SK-N-SH (cell line): ENCODE data around the gene KCTD3. TPM values are rescaled to one million over a fixed set of nuclear protein-coding genes. Genes with fewer than 3 reads are reported as not detected.
A peak's percentile ranks its signal among the peaks of the same experiment; 100 is the strongest.

Experiments used
- CTCF ChIA-PET: fragments of 300-600, 350-600 bp; formaldehyde crosslinking; extraction: SDS; loops from one replicate; lab custom pipeline; 2021; lab: Yijun Ruan, JAX
- POLR2A ChIA-PET: fragments of 350-600 bp; sonication (Branson Sonifier 250); formaldehyde crosslinking; extraction: SDS; loops from one replicate; lab custom pipeline; 2020; ENCODE audit warnings: antibody characterized with exemption, inconsistent platforms; lab: Yijun Ruan, JAX
- DNase-seq: peaks from one replicate; pipeline ENCODE4 v3.0.0; 2012
- H2AFZ ChIP-seq: fragments of 200-600 bp; sonication (generic); 2 replicates; pipeline ENCODE4 v1.8.1; 2016; ENCODE audit warnings: antibody characterized with exemption, mild to moderate bottlenecking, low read depth
- H3F3A ChIP-seq: fragments of 200-600 bp; sonication (generic); replicated peaks from 2 replicates; pipeline ENCODE3; 2016; ENCODE audit warnings: antibody characterized with exemption, mild to moderate bottlenecking; ENCODE audit not compliant: insufficient read depth
- H3K27ac ChIP-seq, 2 experiments: fragments of 200-500 bp in 1 of 2; fragments of 200-600 bp in 1 of 2; sonication (Bioruptor generic) in 1 of 2; sonication (generic), shearing (Covaris generic) in 1 of 2; 2 replicates each; pipeline versions ENCODE4 v1.5.1 to v1.6.1; 2014 to 2016; ENCODE audit warnings: low read depth in 2 of 2, inconsistent platforms in 1 of 2, low read length in 1 of 2, mild to moderate bottlenecking in 1 of 2, mixed read lengths in 1 of 2
- H3K27me3 ChIP-seq: fragments of 200-600 bp; sonication (generic), shearing (Covaris generic); 2 replicates; pipeline ENCODE4 v1.6.1; 2016; ENCODE audit warnings: mixed run types; ENCODE audit not compliant: insufficient read depth
- H3K36me3 ChIP-seq, 2 experiments: fragments of 200-500 bp in 1 of 2; fragments of 200-600 bp in 1 of 2; sonication (Bioruptor generic) in 1 of 2; sonication (generic) in 1 of 2; replicated peaks in 1 of 2; 2 replicates each; pipeline versions ENCODE3 to v1.5.1; 2014 to 2016; ENCODE audit warnings: low read length in 1 of 2, mild to moderate bottlenecking in 1 of 2; ENCODE audit not compliant: insufficient read depth in 2 of 2, control insufficient read depth in 1 of 2
- H3K4me1 ChIP-seq, 2 experiments: fragments of 200-500 bp in 1 of 2; fragments of 200-600 bp in 1 of 2; sonication (Bioruptor generic) in 1 of 2; sonication (generic), shearing (Covaris generic) in 1 of 2; 2 replicates each; pipeline versions ENCODE4 v1.5.1 to v1.6.1; 2014 to 2016; ENCODE audit warnings: low read depth in 1 of 2, low read length in 1 of 2, mixed run types in 1 of 2; ENCODE audit not compliant: insufficient read depth in 2 of 2, control insufficient read depth in 1 of 2
- H3K4me2 ChIP-seq: fragments of 200-600 bp; sonication (generic), shearing (Covaris generic); 2 replicates; pipeline ENCODE4 v1.6.1; 2017; ENCODE audit warnings: mixed run types
- H3K4me3 ChIP-seq, 2 experiments: fragments of 200-500 bp in 1 of 2; fragments of 200-600 bp in 1 of 2; sonication (Bioruptor generic) in 1 of 2; sonication (generic), shearing (Covaris generic) in 1 of 2; 2 replicates each; pipeline versions ENCODE4 v1.5.1 to v1.8.1; 2014 to 2016; ENCODE audit warnings: low read depth in 2 of 2, inconsistent platforms in 1 of 2, low read length in 1 of 2, mild to moderate bottlenecking in 1 of 2, mixed read lengths in 1 of 2, moderate library complexity in 1 of 2
- H3K79me2 ChIP-seq: fragments of 200-600 bp; sonication (generic); 2 replicates; pipeline ENCODE4 v1.8.1; 2017; ENCODE audit warnings: mild to moderate bottlenecking; ENCODE audit not compliant: insufficient read depth
- H3K9ac ChIP-seq: fragments of 200-600 bp; sonication (generic); 2 replicates; pipeline ENCODE4 v1.6.1; 2017; ENCODE audit warnings: mixed run types
- H3K9me2 ChIP-seq: fragments of 200-600 bp; sonication (generic); 2 replicates; pipeline ENCODE4 v1.6.1; 2017; ENCODE audit warnings: mixed run types
- H3K9me3 ChIP-seq: fragments of 200-600 bp; sonication (generic); 2 replicates; pipeline ENCODE4 v1.6.1; 2017; ENCODE audit warnings: mixed run types, mild to moderate bottlenecking, moderate library complexity
- H4K20me1 ChIP-seq: fragments of 200-600 bp; sonication (generic); 2 replicates; pipeline ENCODE4 v1.6.1; 2017; ENCODE audit warnings: mild to moderate bottlenecking, mixed run types; ENCODE audit not compliant: insufficient read depth
- CHD2 ChIP-seq: fragments of 150-350 bp; IDR thresholded peaks from 2 replicates; pipeline ENCODE4 v1.6.1; 2018; ENCODE audit warnings: low read length; ENCODE audit not compliant: partially characterized antibody
- FOSL2 ChIP-seq: IDR thresholded peaks from 2 replicates; pipeline ENCODE4 v1.4.0; 2012; ENCODE audit warnings: low read depth, mild to moderate bottlenecking, moderate library complexity, borderline replicate concordance
- FOXM1 ChIP-seq: IDR thresholded peaks from 2 replicates; pipeline ENCODE4 v1.4.0; 2012; ENCODE audit warnings: low read depth, mild to moderate bottlenecking
- GABPA ChIP-seq: IDR thresholded peaks from 2 replicates; pipeline ENCODE4 v1.4.0; 2012; ENCODE audit warnings: low read depth, mild to moderate bottlenecking
- IRF3 ChIP-seq: fragments of 150-350 bp; IDR thresholded peaks from 2 replicates; pipeline ENCODE4 v1.6.1; 2016; ENCODE audit warnings: mild to moderate bottlenecking, low read depth, low read length
- JUND ChIP-seq: IDR thresholded peaks from 2 replicates; pipeline ENCODE4 v1.4.0; 2012
- MAX ChIP-seq: IDR thresholded peaks from 2 replicates; pipeline ENCODE4 v1.4.0; 2012; ENCODE audit warnings: low read depth
- NFIC ChIP-seq: IDR thresholded peaks from 2 replicates; pipeline ENCODE4 v1.4.0; 2012; ENCODE audit warnings: borderline replicate concordance
- NRF1 ChIP-seq: IDR thresholded peaks from 2 replicates; pipeline ENCODE4 v1.6.1; 2012; ENCODE audit warnings: low read depth, mild to moderate bottlenecking, low read length
- REST ChIP-seq: IDR thresholded peaks from 2 replicates; pipeline ENCODE4 v1.6.1; 2012; ENCODE audit warnings: mild to moderate bottlenecking, low read depth, low read length, moderate library complexity
- SIN3A ChIP-seq: IDR thresholded peaks from 2 replicates; pipeline ENCODE4 v1.6.1; 2012; ENCODE audit warnings: low read depth, mild to moderate bottlenecking, low read length, moderate library complexity, borderline replicate concordance
- TAF1 ChIP-seq: IDR thresholded peaks from 2 replicates; pipeline ENCODE4 v1.6.1; 2012; ENCODE audit warnings: low read depth, mild to moderate bottlenecking, low read length, moderate library complexity, borderline replicate concordance
- TCF12 ChIP-seq: IDR thresholded peaks from 2 replicates; pipeline ENCODE4 v1.4.0; 2012
- TEAD4 ChIP-seq: IDR thresholded peaks from 2 replicates; pipeline ENCODE4 v1.4.0; 2012; ENCODE audit warnings: mild to moderate bottlenecking, borderline replicate concordance; ENCODE audit not compliant: insufficient read depth
- USF2 ChIP-seq: fragments of 150-350 bp; IDR thresholded peaks from 2 replicates; pipeline ENCODE4 v1.6.1; 2017; ENCODE audit warnings: antibody characterized with exemption, low read length, low read depth, borderline replicate concordance
- YY1 ChIP-seq: IDR thresholded peaks from 2 replicates; pipeline ENCODE4 v1.4.0; 2012; ENCODE audit warnings: low read depth, mild to moderate bottlenecking
- ZBTB33 ChIP-seq: IDR thresholded peaks from 2 replicates; pipeline ENCODE4 v1.4.0; 2012; ENCODE audit warnings: low read depth, borderline replicate concordance
- WGBS: methylation state at CpG from one replicate; pipeline ENCODE4 v1.1.6; 2017; ENCODE audit warnings: low lambda C conversion rate; 5-methylcytosine and 5-hydroxymethylcytosine counted together
- polyA plus RNA-seq, 3 experiments: library from polyadenylated mRNA; depleted of rRNA; stranded (reverse); fragments of >200 nt; gene quantifications; 2 replicates each; pipeline ENCODE4 v1.2.3, GENCODE V29; 2012

The KCTD3 gene
- polyA plus RNA-seq, 1 of the 3 experiments (the other 2 are of a cell fraction), result 34.8 TPM

GRCh38 chr1:215631489-215631888 lies 64.4 kb downstream of the KCTD3 start:
- no peaks in the 10 kb centered on the region for H3K79me2 ChIP-seq
- H3K27me3 ChIP-seq, result no peaks in the 10 kb centered on the region
- H3K4me3 ChIP-seq, result no peak overlapping the region
- 6% methylated on average over 2 of the region's 3 CpGs for WGBS
- H2AFZ ChIP-seq, result no peak overlapping the region
- peaks cover 0 to 3% of the 10 kb centered on the region in 2 experiments; a peak in 1 of 4 replicates for H3K4me1 ChIP-seq
- H3K4me2 ChIP-seq, result no peak overlapping the region
- no peaks in the 10 kb centered on the region for H4K20me1 ChIP-seq
- DNase-seq, result no peak
- TF ChIP-seq MAX, result no peak
- TF ChIP-seq IRF3, result no peak
- TF ChIP-seq YY1, result no peak
- TF ChIP-seq NFIC, result peak; percentile 14; the same call in 1 of the 2 replicates
- TF ChIP-seq, all 33 proteins: peak for 1
- Histone ChIP-seq H3K9me3 (no peaks in the 10 kb centered on the region), H3K9me2 (no peaks in the 10 kb centered on the region), H3K36me3 (no peaks in the 10 kb centered on the region), H3K27ac (no peak overlapping the region), H3K9ac (no peak overlapping the region), H3F3A (no peaks in the 10 kb centered on the region)
- ChIA-PET CTCF (interaction anchor here (1.6 kb wide), 1 partner anchor 24 kb away, joined by 4 read pairs; no protein-coding TSS in a partner anchor), POLR2A (no interaction called here)

GRCh38 chr1:215635827-215636226 lies 68.7 kb downstream of the KCTD3 start:
- TF ChIP-seq USF2, result no peak
- TF ChIP-seq REST, result no peak
- no peak for TF ChIP-seq CHD2
- TF ChIP-seq SIN3A, result no peak
- TF ChIP-seq TEAD4, result no peak
- TF ChIP-seq NRF1, result no peak
- TF ChIP-seq FOSL2, result no peak
- TF ChIP-seq TCF12, result no peak
- TF ChIP-seq FOXM1, result no peak
- no peak for TF ChIP-seq JUND
- no peak for TF ChIP-seq ZBTB33
- no peak for TF ChIP-seq GABPA
- no peak for TF ChIP-seq TAF1
- no peak for TF ChIP-seq NFIC
- H3K36me3 ChIP-seq, result no peaks in the 10 kb centered on the region
- no peaks in the 10 kb centered on the region for H3F3A ChIP-seq
- no peaks in the 10 kb centered on the region for H3K9me3 ChIP-seq
- ChIA-PET POLR2A (no interaction called here), CTCF (no interaction called here)
- H3K27me3 ChIP-seq, result no peaks in the 10 kb centered on the region
- H3K79me2 ChIP-seq, result no peaks in the 10 kb centered on the region
- H3K4me2 ChIP-seq, result no peak overlapping the region
- H4K20me1 ChIP-seq, result no peaks in the 10 kb centered on the region
- DNase-seq, result no peak
- no peak overlapping the region for H2AFZ ChIP-seq
- H3K9ac ChIP-seq, result no peak overlapping the region
- peaks cover 0 to 3% of the 10 kb centered on the region in 2 experiments; a peak in 2 of 4 replicates for H3K4me1 ChIP-seq
- WGBS, result 82% methylated on average over 6 of the region's 6 CpGs
- no peak overlapping the region for H3K27ac ChIP-seq
- H3K4me3 ChIP-seq, result no peak overlapping the region
- no peaks in the 10 kb centered on the region for H3K9me2 ChIP-seq
